GM23248 (cell line): ENCODE results near the gene KCNG2.

Experiments used
- EZH2 ChIP-seq: fragments of 200-600 bp; sonication (generic); IDR thresholded peaks from 2 replicates; pipeline ENCODE4 v1.6.1; 2018; ENCODE audit warnings: antibody characterized with exemption, mild to moderate bottlenecking; ENCODE audit not compliant: insufficient read depth, poor library complexity, severe bottlenecking
- EZH2phosphoT487 ChIP-seq: fragments of 200-600 bp; sonication (generic); IDR thresholded peaks from 2 replicates; pipeline ENCODE4 v1.6.1; 2018; ENCODE audit warnings: antibody characterized with exemption, moderate library complexity, mild to moderate bottlenecking, low read depth; ENCODE audit not compliant: insufficient read depth

DNA sequence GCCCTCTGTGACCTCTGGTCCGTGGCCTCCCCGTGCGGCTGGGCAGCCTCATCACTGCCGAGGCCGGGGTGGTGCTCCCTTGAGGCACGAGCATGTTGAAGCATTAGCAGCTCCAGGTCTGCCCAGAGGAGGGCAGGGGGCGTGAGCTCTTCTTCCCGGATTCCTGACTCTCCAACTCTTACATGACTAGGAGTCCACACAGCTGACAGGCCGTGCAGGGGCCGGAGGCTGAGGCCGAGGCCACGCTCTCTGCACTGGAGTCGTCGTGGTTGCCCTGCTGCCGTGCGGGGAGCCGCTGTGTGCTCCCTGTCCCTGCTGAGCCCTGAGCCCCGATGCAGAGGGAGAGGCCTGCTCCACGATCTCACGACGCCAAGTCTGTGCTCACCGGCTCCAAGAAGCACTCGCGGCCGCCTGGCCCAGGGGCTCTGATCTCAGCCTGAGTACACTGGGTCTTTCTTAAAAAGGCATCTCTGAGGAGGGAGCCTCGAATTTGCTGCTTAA is 19.4 kb upstream of the KCNG2 start:
- TF ChIP-seq EZH2phosphoT487 = no peak
- no peak for TF ChIP-seq EZH2
